GM23248 (cell line): ENCODE results near the gene CGNL1. TPM values are rescaled to one million over a fixed set of nuclear protein-coding genes. Genes with fewer than 3 reads are reported as not detected.

Source experiments
- DNase-seq: peaks from one replicate; pipeline ENCODE4 v3.0.0-alpha.2; 2015
- H2AFZ ChIP-seq: fragments of 200-600 bp; sonication (generic); 2 replicates; pipeline ENCODE4 v1.6.1; 2016; ENCODE audit warnings: antibody characterized with exemption
- H3F3A ChIP-seq: fragments of 200-600 bp; sonication (generic); 2 replicates; pipeline ENCODE4 v1.6.1; 2016; ENCODE audit warnings: mild to moderate bottlenecking, antibody characterized with exemption, mixed run types; ENCODE audit not compliant: insufficient read depth
- H3K27ac ChIP-seq: fragments of 200-600 bp; sonication (generic); 2 replicates; pipeline ENCODE4 v1.5.1; 2016; ENCODE audit warnings: mild to moderate bottlenecking
- H3K27me3 ChIP-seq: fragments of 200-600 bp; sonication (generic); replicated peaks from 2 replicates; pipeline ENCODE4 v1.6.1; 2016; ENCODE audit warnings: mild to moderate bottlenecking; ENCODE audit not compliant: insufficient read depth
- H3K36me3 ChIP-seq: fragments of 200-600 bp; sonication (generic); 2 replicates; pipeline ENCODE4 v1.6.1; 2016; ENCODE audit warnings: low read depth, mild to moderate bottlenecking
- H3K4me1 ChIP-seq: fragments of 200-600 bp; sonication (generic); 2 replicates; pipeline ENCODE4 v1.6.1; 2016; ENCODE audit warnings: mild to moderate bottlenecking; ENCODE audit not compliant: insufficient read depth
- H3K4me2 ChIP-seq: fragments of 200-600 bp; sonication (generic); one replicate; pipeline ENCODE4 v1.6.1; 2016; ENCODE audit warnings: mild to moderate bottlenecking; ENCODE audit not compliant: unreplicated experiment
- H3K4me3 ChIP-seq: fragments of 200-600 bp; sonication (generic); 2 replicates; pipeline ENCODE4 v1.5.1; 2016; ENCODE audit warnings: mild to moderate bottlenecking
- H3K79me2 ChIP-seq: fragments of 200-600 bp; sonication (generic); 2 replicates; pipeline ENCODE4 v1.6.1; 2016; ENCODE audit warnings: mild to moderate bottlenecking; ENCODE audit not compliant: insufficient read depth
- H3K9ac ChIP-seq: fragments of 200-600 bp; sonication (generic); 2 replicates; pipeline ENCODE4 v1.6.1; 2016; ENCODE audit warnings: mild to moderate bottlenecking
- H3K9me2 ChIP-seq: fragments of 200-600 bp; sonication (generic); 2 replicates; pipeline ENCODE4 v1.6.1; 2016; ENCODE audit warnings: mixed run types, mild to moderate bottlenecking, moderate library complexity; ENCODE audit not compliant: insufficient read depth
- H3K9me3 ChIP-seq: fragments of 200-600 bp; sonication (generic); one replicate; pipeline ENCODE4 v1.6.1; 2017; ENCODE audit warnings: low read depth
- H4K20me1 ChIP-seq: fragments of 200-600 bp; sonication (generic); 2 replicates; pipeline ENCODE4 v1.6.0; 2016; ENCODE audit not compliant: insufficient read depth
- EZH2 ChIP-seq: fragments of 200-600 bp; sonication (generic); IDR thresholded peaks from 2 replicates; pipeline ENCODE4 v1.6.1; 2018; ENCODE audit warnings: antibody characterized with exemption, mild to moderate bottlenecking; ENCODE audit not compliant: insufficient read depth, poor library complexity, severe bottlenecking
- EZH2phosphoT487 ChIP-seq: fragments of 200-600 bp; sonication (generic); IDR thresholded peaks from 2 replicates; pipeline ENCODE4 v1.6.1; 2018; ENCODE audit warnings: antibody characterized with exemption, moderate library complexity, mild to moderate bottlenecking, low read depth; ENCODE audit not compliant: insufficient read depth
- WGBS, 2 experiments: methylation state at CpG; one replicate each; pipeline ENCODE4 v1.1.6; 2015 to 2017; ENCODE audit warnings: low lambda C conversion rate in 2 of 2, low coverage in 1 of 2; ENCODE audit errors: missing lambda C conversion rate in 2 of 2; 5-methylcytosine and 5-hydroxymethylcytosine counted together
- in situ Hi-C: fragments of 300-500 bp; cut with MboI; formaldehyde crosslinking; loops from 2 replicates; pipeline ENCODE4 v1.15.0; 2020
- polyA plus RNA-seq: library from polyadenylated mRNA; unstranded; fragments of >200 nt; fragmentation: Nextera tagmentation; extraction: Ambion mirVana; gene quantifications from 2 replicates; pipeline ENCODE4 v1.2.1, GENCODE V29; 2016
- total RNA-seq: library from RNA; depleted of rRNA; stranded (reverse); fragments of >200 nt; shearing (Covaris generic); gene quantifications from 2 replicates; pipeline ENCODE4 v1.2.3, GENCODE V29; 2014

The CGNL1 gene
- total and polyA plus RNA-seq, 2 experiments from 2014 or later, result 0.11 TPM

DNA sequence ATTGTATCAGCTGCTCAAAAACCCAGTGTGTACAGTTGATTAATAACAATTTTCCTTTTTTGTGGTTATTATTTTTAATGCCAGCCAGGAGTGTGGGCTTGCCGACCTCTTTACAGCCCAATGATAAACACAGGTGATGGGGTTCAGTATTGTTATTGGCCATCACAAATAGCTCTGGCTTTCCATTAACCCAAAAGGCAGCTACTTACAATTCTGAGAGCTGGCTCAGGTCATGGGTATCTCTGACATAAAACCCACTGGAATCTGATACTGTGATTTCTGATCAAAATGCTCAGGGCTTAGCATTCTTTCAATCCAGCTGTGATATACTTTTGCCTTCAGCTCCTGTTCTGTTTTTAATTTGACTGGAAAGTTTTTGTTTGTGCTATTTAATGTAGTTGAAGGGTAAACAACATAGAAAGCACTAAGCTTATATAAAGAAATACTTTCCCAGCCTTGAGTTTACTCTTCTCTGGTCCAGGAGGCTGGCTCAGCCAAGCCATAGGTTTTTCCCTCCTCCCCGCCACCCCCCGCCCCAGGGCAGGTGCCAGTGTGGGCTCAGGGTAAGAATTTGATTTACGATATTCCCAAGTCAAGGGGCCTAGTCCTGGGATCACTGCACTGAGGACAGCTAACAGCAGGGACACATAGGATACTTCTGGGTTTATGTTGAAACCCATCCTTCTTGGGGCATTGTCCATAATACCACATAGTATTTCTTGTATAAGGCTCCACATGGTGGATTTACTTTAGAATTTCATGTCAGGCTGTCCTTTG, 161.4 kb downstream of the CGNL1 start:
- Histone ChIP-seq H3K27ac (peak overlapping the region; percentile 44), H2AFZ (peak overlapping the region; percentile 17; the same call in 1 of the 2 replicates), H3K27me3 (no peaks in the 10 kb centered on the region), H3K79me2 (no peaks in the 10 kb centered on the region), H4K20me1 (no peaks in the 10 kb centered on the region), H3K4me1 (peaks cover 14% of the 10 kb centered on the region), H3K36me3 (no peaks in the 10 kb centered on the region), H3K4me2 (peak overlapping the region; percentile 36), H3K4me3 (0 out of 2 replicates have a peak overlapping the region, but pooled peaks have one; percentile 2), H3K9me2 (no peaks in the 10 kb centered on the region), H3K9me3 (no peaks in the 10 kb centered on the region), H3K9ac (peak overlapping the region; percentile 14; the same call in 1 of the 2 replicates), H3F3A (no peaks in the 10 kb centered on the region)
- 82% methylated on average over 4 of the region's 4 CpGs for WGBS, 2 experiments
- in situ Hi-C loops, result loop anchor here (25.0 kb wide), 1 partner anchor 1050 kb away; no protein-coding TSS in a partner anchor
- TF ChIP-seq EZH2, result no peak
- no peak for TF ChIP-seq EZH2phosphoT487
- no peak for DNase-seq

- Histone ChIP-seq H3K9ac (no peak overlapping the region), H3K27me3 (no peaks in the 10 kb centered on the region), H3K9me3 (no peaks in the 10 kb centered on the region), H3F3A (no peaks in the 10 kb centered on the region), H3K27ac (no peak overlapping the region), H3K4me2 (no peak overlapping the region), H3K79me2 (no peaks in the 10 kb centered on the region), H3K36me3 (no peaks in the 10 kb centered on the region), H3K9me2 (no peaks in the 10 kb centered on the region), H4K20me1 (no peaks in the 10 kb centered on the region), H2AFZ (no peak overlapping the region), H3K4me3 (no peak overlapping the region), H3K4me1 (peaks cover 14% of the 10 kb centered on the region)
- in situ Hi-C loops, result loop anchor here (25.0 kb wide), 1 partner anchor 1051 kb away; no protein-coding TSS in a partner anchor
- no peak for TF ChIP-seq EZH2phosphoT487
- TF ChIP-seq EZH2, result no peak
- DNase-seq, result no peak
Observed at GRCh38 chr15:57538265-57538529, 161.9 kb downstream of the CGNL1 start.

- H3K79me2 ChIP-seq, result no peaks in the 10 kb centered on the region
- H3K27me3 ChIP-seq, result no peaks in the 10 kb centered on the region; the same call in none of the 2 replicates
- no peak overlapping the region for H3K27ac ChIP-seq
- no peak overlapping the region for H3K9ac ChIP-seq
- 94 to 95% methylated on average over 8 to 9 of the region's 9 CpGs for WGBS, 2 experiments
- in situ Hi-C loops, result loop anchor here (25.0 kb wide), 1 partner anchor 1052 kb away; no protein-coding TSS in a partner anchor
- TF ChIP-seq EZH2, result no peak
- no peak for TF ChIP-seq EZH2phosphoT487
- no peaks in the 10 kb centered on the region for H3K36me3 ChIP-seq
- H3K9me3 ChIP-seq, result no peaks in the 10 kb centered on the region
- no peaks in the 10 kb centered on the region for H3F3A ChIP-seq
- H3K9me2 ChIP-seq, result no peaks in the 10 kb centered on the region
- H3K4me1 ChIP-seq, result peaks cover 14% of the 10 kb centered on the region
- no peak overlapping the region for H3K4me3 ChIP-seq
- no peak overlapping the region for H2AFZ ChIP-seq
- no peak overlapping the region for H3K4me2 ChIP-seq
- DNase-seq, result no peak
- no peaks in the 10 kb centered on the region for H4K20me1 ChIP-seq
Observed at GRCh38 chr15:57538821-57539220, 162.5 kb downstream of the CGNL1 start.

DNA sequence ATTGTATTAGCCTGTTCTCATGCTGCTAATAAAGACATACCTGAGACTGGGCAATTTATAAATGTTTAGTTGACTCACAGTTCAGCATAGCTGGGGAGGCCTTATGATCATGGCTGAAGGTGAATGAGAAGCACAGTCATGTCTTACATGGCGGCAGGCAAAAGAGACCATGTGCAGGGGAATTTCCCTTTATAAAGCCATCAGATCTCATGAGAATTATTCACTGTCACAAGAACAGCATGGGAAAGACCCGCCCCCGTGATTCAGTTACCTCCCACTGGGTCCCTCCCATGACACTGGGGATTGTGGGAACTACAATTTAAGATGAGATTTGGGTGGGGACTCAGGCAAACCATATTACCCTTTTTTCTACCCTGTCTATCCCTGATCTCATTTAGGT, 163.9 kb downstream of the CGNL1 start:
- no peak overlapping the region for H3K4me2 ChIP-seq
- no peaks in the 10 kb centered on the region for H3K36me3 ChIP-seq
- H2AFZ ChIP-seq, result no peak overlapping the region
- H3K4me1 ChIP-seq, result peaks cover 14% of the 10 kb centered on the region
- in situ Hi-C loops, result loop anchor here (25.0 kb wide), 1 partner anchor 1053 kb away; no protein-coding TSS in a partner anchor
- H3K27ac ChIP-seq, result no peak overlapping the region
- no peaks in the 10 kb centered on the region for H3K9me2 ChIP-seq
- no peak for TF ChIP-seq EZH2
- TF ChIP-seq EZH2phosphoT487, result no peak
- WGBS, 2 experiments, result 78 to 83% methylated on average over 3 of the region's 3 CpGs
- H3F3A ChIP-seq, result no peaks in the 10 kb centered on the region
- no peak for DNase-seq
- H3K27me3 ChIP-seq, result no peaks in the 10 kb centered on the region; the same call in none of the 2 replicates
- no peak overlapping the region for H3K9ac ChIP-seq
- H4K20me1 ChIP-seq, result no peaks in the 10 kb centered on the region
- H3K4me3 ChIP-seq, result no peak overlapping the region
- H3K79me2 ChIP-seq, result no peaks in the 10 kb centered on the region
- no peaks in the 10 kb centered on the region for H3K9me3 ChIP-seq
